Measurements from ENCODE around the gene REEP1.

REEP1 gene

DNA sequence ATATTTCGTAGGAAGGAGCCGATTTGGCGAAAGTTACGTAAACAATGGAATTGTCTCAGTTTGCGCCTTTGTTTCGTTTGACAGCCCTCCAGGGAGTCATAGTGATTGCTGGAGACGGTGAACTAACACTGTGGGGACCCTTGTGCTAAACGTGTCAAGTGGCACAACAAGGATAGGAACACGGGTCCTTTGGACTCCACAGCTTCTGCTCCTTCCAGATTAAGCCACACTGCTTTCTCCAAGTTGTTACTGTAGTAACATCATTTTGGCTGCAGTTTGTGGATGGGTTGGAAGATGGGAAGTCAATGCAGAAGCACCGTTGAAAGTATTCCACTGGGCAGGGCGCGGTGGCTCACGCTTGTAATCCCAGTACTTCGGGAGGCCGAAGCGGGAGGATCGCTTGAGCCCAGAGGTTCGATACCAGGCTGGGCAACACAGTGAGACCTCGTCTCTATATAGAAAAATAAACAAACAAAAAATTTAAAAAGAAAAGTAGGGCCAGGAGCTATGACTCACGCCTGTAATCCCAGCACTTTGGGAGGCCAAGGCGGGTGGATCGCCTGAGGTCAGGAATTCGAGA, 141.5 kb downstream of the REEP1 start:
- Histone ChIP-seq H3K9me2 (ENCODE audit: low read depth, low read length) (no peaks in the 10 kb centered on the region), H3K36me3 (ENCODE audit: insufficient read depth, low read length) (peaks cover 24% of the 10 kb centered on the region), H3K27me3 (ENCODE audit: insufficient read depth, low read length) (no peaks in the 10 kb centered on the region), H3K79me2 (ENCODE audit: insufficient read depth, low read length) (peaks cover 51% of the 10 kb centered on the region), H3K4me3 (ENCODE audit: low read depth, low read length, poor library complexity, severe bottlenecking) (peak overlapping the region; percentile 86), H3K27ac (ENCODE audit: low read depth, low read length, poor library complexity, severe bottlenecking) (peak overlapping the region; percentile 70), H2AFZ (ENCODE audit: low read length) (no peak overlapping the region), H3F3A (ENCODE audit: insufficient read depth, low read length) (0 out of 2 replicates have a peak, but pooled peaks cover 4% of the 10 kb centered on the region), H4K20me1 (ENCODE audit: insufficient read depth, low read length) (no peaks in the 10 kb centered on the region; the same call in 1 of the 2 replicates), H3K4me1 (ENCODE audit: insufficient read depth, low read length, severe bottlenecking) (peaks cover 50% of the 10 kb centered on the region), H3K4me2 (ENCODE audit: low read length) (peak overlapping the region; percentile 89), H3K9ac (ENCODE audit: low read length) (peak overlapping the region; percentile 97), H3K9me3 (ENCODE audit: low read length) (no peaks in the 10 kb centered on the region)
- TF ChIP-seq EZH2 (IDR thresholded peaks at IDR 0.05; ENCODE audit: borderline replicate concordance, low read length) = no peak
- TF ChIP-seq, protein P1, sequence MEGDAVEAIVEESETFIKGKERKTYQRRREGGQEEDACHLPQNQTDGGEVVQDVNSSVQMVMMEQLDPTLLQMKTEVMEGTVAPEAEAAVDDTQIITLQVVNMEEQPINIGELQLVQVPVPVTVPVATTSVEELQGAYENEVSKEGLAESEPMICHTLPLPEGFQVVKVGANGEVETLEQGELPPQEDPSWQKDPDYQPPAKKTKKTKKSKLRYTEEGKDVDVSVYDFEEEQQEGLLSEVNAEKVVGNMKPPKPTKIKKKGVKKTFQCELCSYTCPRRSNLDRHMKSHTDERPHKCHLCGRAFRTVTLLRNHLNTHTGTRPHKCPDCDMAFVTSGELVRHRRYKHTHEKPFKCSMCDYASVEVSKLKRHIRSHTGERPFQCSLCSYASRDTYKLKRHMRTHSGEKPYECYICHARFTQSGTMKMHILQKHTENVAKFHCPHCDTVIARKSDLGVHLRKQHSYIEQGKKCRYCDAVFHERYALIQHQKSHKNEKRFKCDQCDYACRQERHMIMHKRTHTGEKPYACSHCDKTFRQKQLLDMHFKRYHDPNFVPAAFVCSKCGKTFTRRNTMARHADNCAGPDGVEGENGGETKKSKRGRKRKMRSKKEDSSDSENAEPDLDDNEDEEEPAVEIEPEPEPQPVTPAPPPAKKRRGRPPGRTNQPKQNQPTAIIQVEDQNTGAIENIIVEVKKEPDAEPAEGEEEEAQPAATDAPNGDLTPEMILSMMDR (IDR thresholded peaks at IDR 0.05; ENCODE audit: low read length) = no peak

DNA sequence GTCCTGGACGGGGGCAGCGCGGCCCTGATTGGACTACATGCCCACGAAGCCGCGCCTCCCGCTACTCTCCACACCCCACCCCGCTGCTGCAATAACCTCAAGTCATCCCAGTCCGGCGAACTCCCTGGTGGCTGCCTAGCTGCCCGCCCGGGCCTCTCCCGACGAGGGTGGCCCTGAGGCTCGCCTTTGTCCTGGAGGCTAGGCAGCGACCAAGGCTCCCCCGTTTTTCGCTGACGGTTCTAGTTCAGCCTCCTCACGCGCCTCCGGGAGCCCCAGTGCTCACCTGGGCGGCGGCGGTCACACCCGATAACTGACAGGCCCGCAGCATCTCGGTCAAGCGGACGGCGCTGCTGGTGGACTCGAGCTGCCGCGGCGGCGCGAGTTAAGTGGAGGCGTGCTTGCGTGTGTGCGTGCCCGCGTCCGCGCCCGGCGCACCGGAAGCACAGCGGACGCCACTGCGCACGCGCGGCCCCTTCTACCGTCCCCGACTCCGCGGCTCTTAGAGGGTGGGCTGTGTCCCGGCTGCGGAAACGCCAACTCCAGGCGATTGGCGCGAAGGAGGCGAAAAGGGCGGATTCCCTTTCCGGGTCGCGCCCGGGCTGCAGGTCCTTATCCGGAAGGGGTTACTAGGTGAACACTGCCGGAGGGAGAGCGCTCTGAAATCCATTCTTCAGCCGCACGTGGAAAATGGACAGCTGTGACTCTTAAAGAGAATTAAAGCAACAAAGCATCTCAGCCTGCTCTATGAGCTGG, 142.2 kb downstream of the REEP1 start, which contains the start of gene IMMT:
TSS of gene IMMT (minus strand) at position 408 of the 753 bp plus-strand sequence. CDS start at position 328, 80 bp downstream.
- H4K20me1 ChIP-seq (ENCODE audit: insufficient read depth, low read length) = no peaks in the 10 kb centered on the region; the same call in 1 of the 2 replicates
- H3K27ac ChIP-seq (ENCODE audit: low read depth, low read length, poor library complexity, severe bottlenecking) = peak within 1 kb of the TSS; percentile 92
- no peaks in the 10 kb centered on the region for H3K9me2 ChIP-seq (ENCODE audit: low read depth, low read length)
- no peaks in the 10 kb centered on the region for H3K9me3 ChIP-seq (ENCODE audit: low read length)
- peaks cover 51% of the 10 kb centered on the region for H3K79me2 ChIP-seq (ENCODE audit: insufficient read depth, low read length)
- no peak within 1 kb of the TSS for H2AFZ ChIP-seq (ENCODE audit: low read length)
- H3F3A ChIP-seq (ENCODE audit: insufficient read depth, low read length) = 0 out of 2 replicates have a peak, but pooled peaks cover 4% of the 10 kb centered on the region
- H3K4me1 ChIP-seq (ENCODE audit: insufficient read depth, low read length, severe bottlenecking) = peaks cover 48% of the 10 kb centered on the region
- TF ChIP-seq EZH2 (IDR thresholded peaks at IDR 0.05; ENCODE audit: borderline replicate concordance, low read length) = no peak
- TF ChIP-seq, protein P1 (IDR thresholded peaks at IDR 0.05; ENCODE audit: low read length) = no peak
- H3K4me3 ChIP-seq (ENCODE audit: low read depth, low read length, poor library complexity, severe bottlenecking) = peak within 1 kb of the TSS; percentile 86
- H3K27me3 ChIP-seq (ENCODE audit: insufficient read depth, low read length) = no peaks in the 10 kb centered on the region
- H3K36me3 ChIP-seq (ENCODE audit: insufficient read depth, low read length) = peaks cover 30% of the 10 kb centered on the region
- peak within 1 kb of the TSS; percentile 89 for H3K4me2 ChIP-seq (ENCODE audit: low read length)
- peak within 1 kb of the TSS; percentile 97 for H3K9ac ChIP-seq (ENCODE audit: low read length)

DNA sequence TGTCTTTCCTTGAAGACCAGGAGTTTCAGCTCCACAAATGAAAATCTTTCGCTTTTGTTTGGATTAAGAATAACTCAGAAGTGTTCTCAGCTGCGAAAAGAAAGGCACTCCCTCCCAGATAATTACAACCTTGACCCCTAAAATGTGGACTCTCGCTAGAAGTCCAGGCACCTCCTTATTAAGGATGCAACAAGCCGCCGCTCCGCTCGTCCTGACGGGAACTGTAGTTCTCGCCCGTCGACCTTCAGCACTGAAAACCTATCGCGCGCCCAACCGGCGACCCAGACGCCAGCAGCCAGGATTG, 142.7 kb downstream of the REEP1 start:
- Histone ChIP-seq H3K27me3 (ENCODE audit: insufficient read depth, low read length) (no peaks in the 10 kb centered on the region), H3K9ac (ENCODE audit: low read length) (peak overlapping the region; percentile 97)

More for the DNA sequence above, 142.7 kb downstream of the REEP1 start:
- TF ChIP-seq, protein P1 (IDR thresholded peaks at IDR 0.05; ENCODE audit: low read length) = no peak
- no peak for TF ChIP-seq EZH2 (IDR thresholded peaks at IDR 0.05; ENCODE audit: borderline replicate concordance, low read length)
- no peak overlapping the region for H2AFZ ChIP-seq (ENCODE audit: low read length)
- H3K79me2 ChIP-seq (ENCODE audit: insufficient read depth, low read length) = peaks cover 51% of the 10 kb centered on the region
- 0 out of 2 replicates have a peak, but pooled peaks cover 4% of the 10 kb centered on the region for H3F3A ChIP-seq (ENCODE audit: insufficient read depth, low read length)
- no peaks in the 10 kb centered on the region for H3K9me3 ChIP-seq (ENCODE audit: low read length)
- H3K27ac ChIP-seq (ENCODE audit: low read depth, low read length, poor library complexity, severe bottlenecking) = peak overlapping the region; percentile 92
- H3K4me2 ChIP-seq (ENCODE audit: low read length) = peak overlapping the region; percentile 89
- peaks cover 36% of the 10 kb centered on the region for H3K36me3 ChIP-seq (ENCODE audit: insufficient read depth, low read length)
- peak overlapping the region; percentile 86 for H3K4me3 ChIP-seq (ENCODE audit: low read depth, low read length, poor library complexity, severe bottlenecking)
- peaks cover 50% of the 10 kb centered on the region for H3K4me1 ChIP-seq (ENCODE audit: insufficient read depth, low read length, severe bottlenecking)
- no peaks in the 10 kb centered on the region for H3K9me2 ChIP-seq (ENCODE audit: low read depth, low read length)
- no peaks in the 10 kb centered on the region; the same call in 1 of the 2 replicates for H4K20me1 ChIP-seq (ENCODE audit: insufficient read depth, low read length)
